ENCODE results near the gene MOB1A. TPM values are rescaled to one million over a fixed set of nuclear protein-coding genes. Genes with fewer than 3 reads are reported as not detected.

The MOB1A gene
- total RNA-seq, 4 donors from 2014 or later: 63.0 to 161 (median 95.3) TPM

DNA sequence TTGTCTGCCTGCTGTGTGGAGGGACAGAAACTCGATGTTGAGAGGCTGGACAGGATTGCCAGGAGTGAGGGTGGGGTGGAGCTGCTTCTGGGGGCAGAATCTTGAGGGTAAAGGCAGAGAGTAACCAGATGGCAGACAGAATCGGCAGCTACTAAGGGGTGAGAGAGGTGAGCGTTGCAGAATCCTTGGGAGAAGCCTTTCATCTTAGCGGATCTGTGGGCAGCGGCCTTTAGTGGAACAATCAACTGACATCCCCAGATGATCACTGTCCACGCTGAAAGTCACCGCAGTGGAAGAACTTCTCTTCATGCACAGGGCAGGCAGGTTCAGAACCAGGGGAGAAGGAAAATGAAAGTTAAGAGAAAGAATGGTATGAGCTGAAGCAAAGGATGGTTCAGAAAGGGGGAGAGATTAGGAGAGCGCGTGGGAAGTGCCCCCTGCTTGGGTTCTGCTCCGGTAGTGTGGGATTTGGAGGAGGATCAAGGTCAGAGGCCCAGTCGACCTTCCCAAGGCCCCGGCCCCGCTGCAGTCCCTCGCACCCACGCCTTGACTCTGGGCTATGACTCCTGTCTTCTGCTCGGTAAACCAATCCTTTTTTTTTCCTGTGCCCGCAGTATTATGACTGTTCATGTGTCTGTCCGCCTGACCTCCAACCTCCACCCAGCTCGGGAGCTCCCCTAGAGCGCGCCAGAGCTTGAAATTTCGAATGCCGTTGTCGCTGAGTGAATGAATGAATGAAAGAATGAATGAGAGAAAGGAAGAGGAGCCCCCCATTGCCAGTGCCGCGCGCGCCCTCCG, 31.6 kb downstream of the MOB1A start:
- Histone ChIP-seq H3K4me3 (peak overlapping the region; percentile 52 to 82), H3K36me3 (no peaks in the 10 kb centered on the region), H3K27me3 (no peaks in the 10 kb centered on the region), H3K27ac (peak overlapping the region; percentile 68 to 77), H3K4me1 (peaks cover 0 to 14% of the 10 kb centered on the region in 2 donors), H3K9me3 (no peaks in the 10 kb centered on the region)
- intact Hi-C loops (cut with DNase I; ENCODE audit: low total_unique reads): no loop called here
- DNase-seq: no peak
- TF ChIP-seq POLR2A (IDR thresholded peaks at IDR 0.05): no peak
- TF ChIP-seq, protein P1, sequence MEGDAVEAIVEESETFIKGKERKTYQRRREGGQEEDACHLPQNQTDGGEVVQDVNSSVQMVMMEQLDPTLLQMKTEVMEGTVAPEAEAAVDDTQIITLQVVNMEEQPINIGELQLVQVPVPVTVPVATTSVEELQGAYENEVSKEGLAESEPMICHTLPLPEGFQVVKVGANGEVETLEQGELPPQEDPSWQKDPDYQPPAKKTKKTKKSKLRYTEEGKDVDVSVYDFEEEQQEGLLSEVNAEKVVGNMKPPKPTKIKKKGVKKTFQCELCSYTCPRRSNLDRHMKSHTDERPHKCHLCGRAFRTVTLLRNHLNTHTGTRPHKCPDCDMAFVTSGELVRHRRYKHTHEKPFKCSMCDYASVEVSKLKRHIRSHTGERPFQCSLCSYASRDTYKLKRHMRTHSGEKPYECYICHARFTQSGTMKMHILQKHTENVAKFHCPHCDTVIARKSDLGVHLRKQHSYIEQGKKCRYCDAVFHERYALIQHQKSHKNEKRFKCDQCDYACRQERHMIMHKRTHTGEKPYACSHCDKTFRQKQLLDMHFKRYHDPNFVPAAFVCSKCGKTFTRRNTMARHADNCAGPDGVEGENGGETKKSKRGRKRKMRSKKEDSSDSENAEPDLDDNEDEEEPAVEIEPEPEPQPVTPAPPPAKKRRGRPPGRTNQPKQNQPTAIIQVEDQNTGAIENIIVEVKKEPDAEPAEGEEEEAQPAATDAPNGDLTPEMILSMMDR (IDR thresholded peaks at IDR 0.05): no peak

GRCh38 chr2:74142340-74142739, 36.3 kb downstream of the MOB1A start:
- no peak overlapping the region for H3K4me3 ChIP-seq
- DNase-seq: no peak
- intact Hi-C loops (cut with DNase I; ENCODE audit: low total_unique reads): no loop called here
- peaks cover 0 to 10% of the 10 kb centered on the region in 2 donors for H3K4me1 ChIP-seq
- no peaks in the 10 kb centered on the region for H3K36me3 ChIP-seq
- TF ChIP-seq POLR2A (IDR thresholded peaks at IDR 0.05): no peak
- TF ChIP-seq, protein P1 (IDR thresholded peaks at IDR 0.05): no peak
- no peaks in the 10 kb centered on the region for H3K27me3 ChIP-seq
- H3K9me3 ChIP-seq: no peaks in the 10 kb centered on the region
- no peak overlapping the region for H3K27ac ChIP-seq

DNA sequence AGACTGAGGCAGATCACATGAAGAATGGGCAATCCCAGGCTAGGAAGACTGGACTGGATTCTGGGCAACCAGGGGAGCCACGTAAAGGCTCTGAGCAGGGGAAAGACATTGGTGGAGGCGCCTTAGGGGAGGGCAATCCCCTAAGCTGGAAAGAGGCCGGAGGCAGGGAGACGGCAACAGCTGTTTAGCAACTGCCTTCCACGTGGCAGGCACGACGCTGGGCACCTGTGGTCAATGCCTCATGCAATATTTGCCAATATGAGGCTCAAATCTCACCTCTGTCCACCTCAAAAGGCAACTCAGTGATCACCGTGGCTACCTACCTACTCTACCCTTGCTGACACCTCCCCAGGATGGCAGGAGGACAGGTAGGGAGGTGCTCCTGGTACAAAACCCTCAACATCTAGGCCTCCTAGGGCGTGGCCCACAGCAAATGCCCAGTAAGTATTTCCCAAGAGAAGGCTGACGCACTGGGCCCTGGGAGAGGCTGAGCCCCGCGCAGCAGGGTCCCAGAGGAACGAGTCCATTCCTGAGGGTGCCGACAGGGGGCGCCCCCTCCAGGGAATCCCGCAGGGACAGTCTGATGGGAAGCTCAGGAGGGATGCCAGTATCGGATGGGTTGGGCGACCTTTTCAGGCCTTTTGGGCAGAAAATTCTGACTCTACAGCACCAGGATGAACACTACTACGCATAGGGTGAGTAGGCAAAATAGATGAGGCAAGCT, 39.9 kb downstream of the MOB1A start:
- no peak for DNase-seq
- Histone ChIP-seq H3K9me3 (no peaks in the 10 kb centered on the region), H3K27me3 (no peaks in the 10 kb centered on the region), H3K4me1 (no peaks in the 10 kb centered on the region), H3K27ac (no peak overlapping the region), H3K4me3 (no peak overlapping the region), H3K36me3 (no peaks in the 10 kb centered on the region)
- intact Hi-C loops (cut with DNase I; ENCODE audit: low total_unique reads): no loop called here
- TF ChIP-seq POLR2A (IDR thresholded peaks at IDR 0.05): no peak
- TF ChIP-seq, protein P1 (IDR thresholded peaks at IDR 0.05): no peak

DNA sequence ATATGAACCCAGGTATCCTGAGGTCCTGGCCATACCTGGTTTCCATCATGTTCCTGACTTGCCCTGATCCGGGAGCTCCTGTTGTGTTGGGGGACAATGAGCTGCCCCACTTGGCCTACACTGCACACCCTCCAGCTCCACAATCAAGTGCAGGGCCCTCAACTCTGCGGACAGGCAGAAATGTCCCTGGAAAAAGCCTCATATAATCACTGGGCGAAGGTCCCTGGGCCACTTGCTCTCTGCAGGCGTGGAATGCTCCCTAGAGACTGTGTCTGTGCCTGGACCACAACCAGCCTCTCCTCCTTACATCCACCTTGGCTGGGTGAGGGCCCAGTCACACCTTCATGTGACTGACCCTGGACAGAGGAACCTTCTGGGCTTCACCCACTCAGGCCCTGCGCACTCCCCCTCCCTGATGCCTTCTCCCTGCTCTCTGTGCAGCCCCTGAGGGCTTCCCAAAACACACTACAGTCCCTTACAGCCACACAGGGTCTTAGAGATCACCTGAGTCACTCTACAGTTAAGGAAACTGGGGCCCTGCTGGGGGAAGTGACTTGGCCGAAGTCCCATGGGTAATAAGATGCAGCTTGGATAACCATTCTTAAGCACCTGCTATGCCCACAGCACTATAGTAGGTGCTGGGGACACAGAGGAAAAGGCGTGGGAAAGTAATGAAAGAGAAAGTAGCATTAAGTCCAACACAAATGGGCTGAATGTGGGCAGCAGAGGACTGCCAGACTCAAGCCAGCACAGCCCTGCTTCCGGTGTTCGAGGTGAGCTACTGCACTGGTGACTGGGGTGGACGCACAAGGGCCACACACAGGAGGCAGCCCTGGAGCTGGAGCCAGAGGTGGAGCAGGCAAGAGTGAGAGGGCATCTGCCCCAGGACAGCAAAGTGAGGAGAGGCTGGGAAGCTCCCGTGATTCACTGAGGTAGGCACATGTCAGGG, 40.8 kb downstream of the MOB1A start:
- Histone ChIP-seq H3K4me1 (no peaks in the 10 kb centered on the region), H3K27me3 (no peaks in the 10 kb centered on the region), H3K9me3 (no peaks in the 10 kb centered on the region), H3K27ac (no peak overlapping the region), H3K36me3 (no peaks in the 10 kb centered on the region), H3K4me3 (no peak overlapping the region)
- TF ChIP-seq, protein P1 (IDR thresholded peaks at IDR 0.05): no peak
- TF ChIP-seq POLR2A (IDR thresholded peaks at IDR 0.05): no peak
- intact Hi-C loops (cut with DNase I; ENCODE audit: low total_unique reads): no loop called here
- DNase-seq: no peak

Measured in uterus (tissue), 4 donors.